ENCODE results near the gene SLC16A2. TPM values are rescaled to one million over a fixed set of nuclear protein-coding genes. Genes with fewer than 3 reads are reported as not detected.
A peak's percentile ranks its signal among the peaks of the same experiment; 100 is the strongest.

SLC16A2 gene
- total RNA-seq, 1 donor from 2014 or later, result 14.8 TPM

DNA sequence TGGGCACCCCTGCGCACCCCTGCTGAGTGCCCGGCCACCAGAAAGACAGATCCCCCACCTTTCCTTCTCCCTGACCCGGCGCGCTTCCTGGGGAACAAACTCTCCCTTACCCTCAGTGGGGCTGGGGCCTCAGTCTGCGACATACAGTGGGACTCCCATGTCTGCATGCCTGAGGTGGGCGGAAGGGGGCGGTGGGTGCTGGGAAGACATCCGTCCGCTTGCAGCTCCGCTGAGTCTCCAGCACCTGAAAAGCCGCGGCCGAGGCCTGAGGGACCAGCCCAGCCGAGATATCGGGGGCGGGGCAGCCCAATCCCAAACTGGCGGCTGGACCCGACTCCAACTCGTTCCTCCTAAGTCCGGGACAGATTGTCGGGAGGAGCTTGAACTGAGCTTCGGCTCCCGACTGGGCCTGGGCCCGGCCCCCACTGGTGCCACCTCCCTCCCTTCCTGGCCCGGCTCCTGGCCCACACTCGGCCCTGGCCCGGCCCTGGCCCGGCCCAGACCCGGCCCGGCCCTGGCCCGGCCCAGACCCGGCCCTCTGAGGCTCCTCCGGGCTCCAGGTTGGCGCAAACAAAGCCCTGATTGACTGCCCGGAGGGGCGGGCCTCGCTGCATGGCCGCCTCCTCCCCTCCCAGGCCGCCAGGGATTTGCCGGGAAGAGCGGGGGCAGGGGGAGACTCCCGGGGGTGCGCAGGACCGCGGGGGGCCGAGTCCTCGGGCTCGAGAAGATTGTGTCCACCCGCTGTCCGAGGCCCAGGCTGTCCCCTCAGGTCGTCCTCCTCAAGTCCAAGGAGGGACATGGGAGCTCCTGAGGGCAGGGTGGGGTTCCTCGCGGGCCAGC, 877 bp upstream of the SLC16A2 start:
- peak overlapping the region; percentile 96 for H3K27ac Mint-ChIP-seq
- peak overlapping the region; percentile 82 for H3K4me3 Mint-ChIP-seq
- H3K36me3 Mint-ChIP-seq, result no peaks in the 10 kb centered on the region
- TF ChIP-seq, protein P1, sequence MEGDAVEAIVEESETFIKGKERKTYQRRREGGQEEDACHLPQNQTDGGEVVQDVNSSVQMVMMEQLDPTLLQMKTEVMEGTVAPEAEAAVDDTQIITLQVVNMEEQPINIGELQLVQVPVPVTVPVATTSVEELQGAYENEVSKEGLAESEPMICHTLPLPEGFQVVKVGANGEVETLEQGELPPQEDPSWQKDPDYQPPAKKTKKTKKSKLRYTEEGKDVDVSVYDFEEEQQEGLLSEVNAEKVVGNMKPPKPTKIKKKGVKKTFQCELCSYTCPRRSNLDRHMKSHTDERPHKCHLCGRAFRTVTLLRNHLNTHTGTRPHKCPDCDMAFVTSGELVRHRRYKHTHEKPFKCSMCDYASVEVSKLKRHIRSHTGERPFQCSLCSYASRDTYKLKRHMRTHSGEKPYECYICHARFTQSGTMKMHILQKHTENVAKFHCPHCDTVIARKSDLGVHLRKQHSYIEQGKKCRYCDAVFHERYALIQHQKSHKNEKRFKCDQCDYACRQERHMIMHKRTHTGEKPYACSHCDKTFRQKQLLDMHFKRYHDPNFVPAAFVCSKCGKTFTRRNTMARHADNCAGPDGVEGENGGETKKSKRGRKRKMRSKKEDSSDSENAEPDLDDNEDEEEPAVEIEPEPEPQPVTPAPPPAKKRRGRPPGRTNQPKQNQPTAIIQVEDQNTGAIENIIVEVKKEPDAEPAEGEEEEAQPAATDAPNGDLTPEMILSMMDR (IDR thresholded peaks at IDR 0.05; ENCODE audit: unreplicated experiment), result no peak
- peak in 1 of 2 experiments; percentile 66 for DNase-seq (ENCODE audit: low spot score in 2 of 2, unreplicated experiment in 2 of 2)
- H3K27me3 Mint-ChIP-seq (ENCODE audit: low read depth), result no peaks in the 10 kb centered on the region
- H3K4me1 Mint-ChIP-seq, result peaks cover 11% of the 10 kb centered on the region
- peaks cover 10% of the 10 kb centered on the region for H3K9me3 Mint-ChIP-seq

DNA sequence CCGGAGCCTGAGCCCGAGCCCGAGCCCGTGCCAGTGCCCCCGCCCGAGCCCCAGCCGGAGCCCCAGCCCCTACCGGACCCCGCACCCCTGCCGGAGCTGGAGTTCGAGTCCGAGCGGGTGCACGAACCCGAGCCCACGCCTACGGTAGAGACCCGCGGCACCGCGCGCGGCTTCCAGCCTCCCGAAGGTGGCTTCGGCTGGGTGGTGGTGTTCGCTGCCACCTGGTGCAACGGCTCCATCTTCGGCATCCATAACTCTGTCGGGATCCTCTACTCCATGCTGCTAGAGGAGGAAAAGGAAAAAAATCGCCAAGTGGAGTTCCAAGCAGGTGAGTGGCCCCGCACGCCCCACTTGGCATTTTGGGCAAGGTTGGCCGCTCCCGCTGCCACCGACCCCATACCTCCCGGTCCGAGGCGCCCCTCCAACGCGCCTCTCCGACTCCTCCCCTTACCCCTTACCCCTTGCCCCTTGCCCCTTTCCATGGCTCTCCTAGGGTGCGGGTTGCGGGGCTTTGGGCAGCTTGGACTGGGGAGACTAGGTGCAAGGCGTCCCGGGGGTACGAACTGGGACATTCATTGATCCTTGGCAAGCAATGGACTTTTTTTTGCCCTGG, 553 bp downstream of the SLC16A2 start:
- peak overlapping the region; percentile 75 for H3K4me3 Mint-ChIP-seq
- H3K27ac Mint-ChIP-seq, result peak overlapping the region; percentile 87
- H3K27me3 Mint-ChIP-seq (ENCODE audit: low read depth), result no peaks in the 10 kb centered on the region
- TF ChIP-seq, protein P1 (IDR thresholded peaks at IDR 0.05; ENCODE audit: unreplicated experiment), result no peak
- DNase-seq (ENCODE audit: low spot score in 2 of 2, unreplicated experiment in 2 of 2), result peak in 1 of 2 experiments; percentile 43
- peaks cover 5% of the 10 kb centered on the region for H3K9me3 Mint-ChIP-seq
- peaks cover 11% of the 10 kb centered on the region for H3K4me1 Mint-ChIP-seq
- no peaks in the 10 kb centered on the region for H3K36me3 Mint-ChIP-seq

DNA sequence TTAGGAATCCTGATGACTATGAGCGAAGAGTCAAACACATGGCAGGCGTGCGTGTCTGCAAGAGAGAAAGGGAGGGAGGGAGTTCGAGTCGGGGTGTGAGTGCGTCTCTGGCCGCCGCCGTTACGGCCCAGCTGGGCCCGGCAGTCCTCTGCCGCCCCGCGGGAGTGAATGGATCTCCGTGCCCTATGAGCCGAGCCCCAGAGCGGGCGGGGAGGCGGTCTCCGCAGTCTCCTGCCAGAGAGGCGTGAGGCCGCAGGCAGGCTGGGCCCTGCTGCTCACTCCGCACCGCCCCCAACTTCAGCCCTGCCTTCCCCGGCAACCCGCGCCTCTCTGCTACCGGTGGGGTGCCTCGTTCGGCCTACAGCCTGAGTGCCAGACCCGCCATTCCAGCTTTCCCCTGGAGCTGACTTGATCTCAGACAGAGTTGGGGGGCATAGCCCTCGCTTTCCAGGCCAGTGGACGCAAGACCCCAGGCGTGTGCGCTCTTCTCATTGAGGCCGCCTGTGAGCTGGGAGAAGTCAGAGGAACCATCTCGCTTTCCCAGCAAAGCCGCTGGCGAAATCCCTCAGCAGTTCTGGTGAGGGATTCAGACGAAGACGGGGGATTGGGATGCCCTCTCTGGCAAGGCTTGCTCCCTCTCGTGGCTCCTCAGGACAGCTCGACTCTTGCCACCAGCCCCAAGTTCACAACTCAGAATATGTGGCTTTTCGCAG, 1.4 kb downstream of the SLC16A2 start:
- Mint-ChIP-seq H3K9me3 (peaks cover 4% of the 10 kb centered on the region), H3K27ac (peak overlapping the region; percentile 87), H3K4me3 (peak overlapping the region; percentile 75), H3K4me1 (peaks cover 11% of the 10 kb centered on the region), H3K27me3 (ENCODE audit: low read depth) (no peaks in the 10 kb centered on the region), H3K36me3 (no peaks in the 10 kb centered on the region)
- peak in 1 of 2 experiments; percentile 65 for DNase-seq (ENCODE audit: low spot score in 2 of 2, unreplicated experiment in 2 of 2)
- TF ChIP-seq, protein P1 (IDR thresholded peaks at IDR 0.05; ENCODE audit: unreplicated experiment), result no peak

DNA sequence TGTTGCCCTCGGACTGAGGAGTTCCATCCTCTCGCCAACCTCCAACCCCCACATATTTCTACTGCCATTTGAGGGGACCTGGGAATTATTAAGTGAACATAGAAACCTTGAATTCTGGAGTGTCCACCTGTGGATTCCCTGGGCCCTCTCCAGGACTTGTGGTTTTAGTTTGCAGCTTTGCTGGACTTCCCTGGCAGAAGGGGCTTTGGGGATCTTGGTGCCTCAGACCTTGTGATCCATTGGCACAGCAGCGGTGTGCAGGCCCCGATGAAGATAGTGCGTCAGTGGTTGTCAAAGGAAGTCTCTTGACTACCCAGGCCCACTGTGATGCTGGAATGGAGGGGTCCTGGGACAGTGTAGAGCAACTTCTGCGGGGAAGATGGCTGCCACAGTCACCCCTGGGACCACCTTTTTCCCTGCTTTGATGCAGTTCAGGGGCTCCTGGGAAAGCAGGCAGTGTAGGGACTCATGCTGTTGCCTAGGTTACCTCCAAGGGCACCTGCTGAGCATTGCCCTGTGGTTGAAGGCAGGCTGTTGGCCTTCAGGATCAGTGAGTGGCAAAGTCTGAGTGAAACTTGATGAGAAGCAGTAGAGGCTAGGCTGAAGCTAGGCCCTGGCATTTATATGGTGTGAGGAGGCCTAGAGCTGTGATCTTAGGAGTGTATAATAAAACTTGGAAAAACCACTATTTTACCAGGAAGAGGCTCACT, 2.2 kb downstream of the SLC16A2 start:
- H3K36me3 Mint-ChIP-seq, result no peaks in the 10 kb centered on the region
- TF ChIP-seq, protein P1 (IDR thresholded peaks at IDR 0.05; ENCODE audit: unreplicated experiment), result no peak
- DNase-seq (ENCODE audit: low spot score in 2 of 2, unreplicated experiment in 2 of 2), result no peak
- H3K9me3 Mint-ChIP-seq, result peaks cover 4% of the 10 kb centered on the region
- no peak overlapping the region for H3K27ac Mint-ChIP-seq
- H3K27me3 Mint-ChIP-seq (ENCODE audit: low read depth), result no peaks in the 10 kb centered on the region
- H3K4me3 Mint-ChIP-seq, result peak overlapping the region; percentile 75
- H3K4me1 Mint-ChIP-seq, result peaks cover 11% of the 10 kb centered on the region

DNA sequence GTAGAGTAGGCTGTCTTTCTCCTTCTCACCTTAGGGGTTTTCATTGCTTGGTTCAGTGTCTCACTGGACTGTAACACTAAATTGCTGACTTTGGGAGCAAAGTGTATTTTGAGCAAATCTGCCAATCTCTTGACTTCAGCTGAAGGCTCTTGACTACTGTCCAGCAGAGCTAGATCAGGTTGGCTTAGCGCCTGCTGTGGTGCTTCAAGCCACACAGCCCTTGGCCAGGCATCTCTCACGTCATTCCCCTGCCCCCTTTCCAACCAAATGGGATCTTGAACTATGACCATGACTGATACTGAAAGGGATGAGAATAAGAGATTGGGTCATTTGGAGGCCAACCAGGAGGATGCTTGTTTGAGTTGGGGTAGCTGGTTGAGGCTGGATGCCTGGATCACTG, 4.8 kb downstream of the SLC16A2 start:
- Mint-ChIP-seq H3K4me1 (peaks cover 6% of the 10 kb centered on the region), H3K36me3 (no peaks in the 10 kb centered on the region), H3K9me3 (peaks cover 13% of the 10 kb centered on the region), H3K27me3 (ENCODE audit: low read depth) (no peaks in the 10 kb centered on the region), H3K4me3 (no peak overlapping the region), H3K27ac (no peak overlapping the region)
- no peak for DNase-seq (ENCODE audit: low spot score in 2 of 2, unreplicated experiment in 2 of 2)
- TF ChIP-seq, protein P1 (IDR thresholded peaks at IDR 0.05; ENCODE audit: unreplicated experiment), result no peak

Data from mesothelial cell of epicardium (in vitro differentiated cells).